Activated T-helper 1 cell treated with anti-CD3 and anti-CD28 coated beads, Interleukin-12 subunit alpha, Interleukin-12 subunit beta, Interleukin-2, Interleukin-4 antibody, amounts not matched to agents 30 ng/mL and 10 ng/mL and 1 ng/mL, durations not matched to agents 14 hours and 24 hours and 36 hours (primary cell): ENCODE results near the gene RAB3C. TPM values are rescaled to one million over a fixed set of nuclear protein-coding genes. Genes with fewer than 3 reads are reported as not detected.

Experiments
- DNase-seq: peaks from one replicate; pipeline ENCODE4 v3.0.0; 2021; ENCODE audit warnings: low spot score
- H3K27ac Mint-ChIP-seq: one replicate; pipeline ENCODE4 v1.8.0; 2021; ENCODE audit warnings: mild to moderate bottlenecking, mixed read lengths
- H3K27me3 Mint-ChIP-seq: one replicate; pipeline ENCODE4 v1.8.0; 2022; ENCODE audit warnings: mild to moderate bottlenecking, moderate library complexity, mixed read lengths; ENCODE audit not compliant: insufficient read depth
- H3K36me3 Mint-ChIP-seq: one replicate; pipeline ENCODE4 v1.8.0; 2021; ENCODE audit warnings: low read depth, mixed read lengths
- H3K4me1 Mint-ChIP-seq: one replicate; pipeline ENCODE4 v1.8.0; 2021; ENCODE audit warnings: low read depth, mixed read lengths
- H3K4me3 Mint-ChIP-seq: one replicate; pipeline ENCODE4 v1.8.0; 2021; ENCODE audit warnings: mild to moderate bottlenecking, moderate library complexity, mixed read lengths
- H3K9me3 Mint-ChIP-seq: one replicate; pipeline ENCODE4 v1.8.0; 2021; ENCODE audit warnings: mixed read lengths
- intact Hi-C: fragments of 100-400 bp; cut with micrococcal nuclease; formaldehyde crosslinking; loops from one replicate; pipeline ENCODE4 v1.15.1; 2024
- total RNA-seq: library from RNA; stranded (reverse); gene quantifications from 2 replicates; pipeline ENCODE4 v1.2.3, GENCODE V29; 2022

The RAB3C gene
- total RNA-seq, 1 donor from 2014 or later: not detected

DNA sequence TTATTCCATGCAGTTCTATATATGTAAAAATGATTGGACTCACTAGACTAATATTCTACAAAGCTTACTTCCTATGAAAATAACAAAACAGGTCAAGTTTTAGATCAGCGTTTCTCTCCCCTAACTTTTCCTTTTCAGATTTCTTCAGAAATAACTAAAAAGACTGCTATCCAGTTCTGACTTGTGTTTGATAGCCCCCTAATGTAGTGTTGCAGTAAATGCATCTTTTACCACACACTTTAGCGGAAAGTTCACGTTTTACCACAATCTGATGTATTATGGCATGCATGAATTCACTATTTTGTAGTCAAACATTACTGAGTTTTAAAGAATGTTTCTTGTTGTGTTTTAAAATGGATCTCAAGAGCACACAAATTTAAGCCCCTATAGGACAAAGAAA, 292.7 kb downstream of the RAB3C start:
- no peaks in the 10 kb centered on the region for H3K36me3 Mint-ChIP-seq
- no peak for DNase-seq
- H3K27ac Mint-ChIP-seq: no peak overlapping the region
- intact Hi-C loops: no loop called here
- H3K27me3 Mint-ChIP-seq: peaks cover 20% of the 10 kb centered on the region
- no peaks in the 10 kb centered on the region for H3K4me1 Mint-ChIP-seq
- no peak overlapping the region for H3K4me3 Mint-ChIP-seq
- no peaks in the 10 kb centered on the region for H3K9me3 Mint-ChIP-seq

DNA sequence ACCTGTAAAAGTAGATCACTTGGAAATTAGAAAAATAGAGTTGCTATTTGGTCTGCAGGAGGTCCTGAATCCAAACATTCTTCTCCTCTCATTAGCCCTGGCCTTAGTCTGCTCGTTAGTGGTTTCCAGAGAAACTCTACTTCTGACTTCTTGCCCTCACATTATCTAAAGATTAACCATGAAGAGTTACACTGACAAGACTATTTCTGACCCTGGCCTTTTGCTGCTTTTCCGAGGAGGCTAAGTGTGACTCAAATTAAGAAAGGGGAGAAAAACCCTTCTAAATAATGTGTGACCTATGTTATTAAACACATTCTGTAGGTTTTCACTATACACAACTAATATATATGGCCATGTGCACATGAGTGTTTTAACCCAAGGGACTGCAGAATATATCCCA, 302.4 kb downstream of the RAB3C start:
- Mint-ChIP-seq H3K4me1 (peaks cover 28% of the 10 kb centered on the region), H3K4me3 (no peak overlapping the region), H3K36me3 (no peaks in the 10 kb centered on the region), H3K9me3 (no peaks in the 10 kb centered on the region), H3K27ac (no peak overlapping the region), H3K27me3 (peaks cover 4% of the 10 kb centered on the region)
- DNase-seq: no peak
- intact Hi-C loops: loop anchor here (10.0 kb wide), 2 partner anchors 770 to 920 kb away; no protein-coding TSS in a partner anchor

DNA sequence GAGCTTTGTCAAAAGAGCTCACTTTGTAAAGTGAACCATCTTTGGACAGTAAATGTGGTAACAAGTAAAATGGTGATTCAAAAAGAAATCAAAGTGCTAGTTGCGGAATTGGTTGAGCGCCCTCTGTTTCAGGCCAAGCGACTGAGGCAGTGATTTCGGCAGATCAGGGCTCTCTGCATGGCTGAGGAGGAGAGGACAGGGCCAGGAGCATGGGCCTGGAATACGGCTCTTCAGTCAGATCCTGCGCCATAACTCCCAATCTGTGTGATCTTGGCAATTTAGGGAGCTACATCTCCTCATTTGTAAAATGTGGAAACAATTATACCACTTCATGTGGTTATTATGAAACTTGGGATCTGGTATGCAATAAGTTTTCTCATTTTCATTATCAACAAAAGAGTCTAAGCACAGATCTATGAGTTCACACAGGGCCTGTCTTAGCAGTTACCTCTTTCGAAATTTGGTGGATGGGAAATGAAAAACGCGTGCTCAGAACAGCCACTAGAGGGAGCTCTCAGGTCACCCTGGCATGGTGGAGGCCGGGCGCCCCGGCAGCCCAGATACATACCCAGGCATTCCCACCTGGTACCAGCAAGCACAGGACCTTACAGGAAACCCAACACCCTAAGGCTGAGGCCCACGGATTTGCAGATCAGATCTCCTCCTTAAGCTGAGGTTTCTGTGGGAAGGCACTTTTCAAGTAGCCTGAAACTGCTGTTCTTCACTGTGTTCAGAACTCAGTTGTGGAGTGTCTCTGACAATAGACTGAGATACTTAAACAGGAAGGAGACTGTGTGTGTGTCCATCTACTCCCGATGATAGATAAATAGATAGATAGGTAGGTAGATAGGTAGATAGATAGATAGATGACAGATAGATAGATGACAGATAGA, 303.7 kb downstream of the RAB3C start:
- H3K4me1 Mint-ChIP-seq: peaks cover 40% of the 10 kb centered on the region
- H3K9me3 Mint-ChIP-seq: no peaks in the 10 kb centered on the region
- DNase-seq: peak; percentile 58
- intact Hi-C loops: loop anchor here (1.0 to 10.0 kb wide), 11 partner anchors 80 to 918 kb away; no protein-coding TSS in a partner anchor
- H3K36me3 Mint-ChIP-seq: no peaks in the 10 kb centered on the region
- H3K27ac Mint-ChIP-seq: peak overlapping the region; percentile 87
- peak overlapping the region; percentile 49 for H3K4me3 Mint-ChIP-seq
- H3K27me3 Mint-ChIP-seq: peaks cover 9% of the 10 kb centered on the region

DNA sequence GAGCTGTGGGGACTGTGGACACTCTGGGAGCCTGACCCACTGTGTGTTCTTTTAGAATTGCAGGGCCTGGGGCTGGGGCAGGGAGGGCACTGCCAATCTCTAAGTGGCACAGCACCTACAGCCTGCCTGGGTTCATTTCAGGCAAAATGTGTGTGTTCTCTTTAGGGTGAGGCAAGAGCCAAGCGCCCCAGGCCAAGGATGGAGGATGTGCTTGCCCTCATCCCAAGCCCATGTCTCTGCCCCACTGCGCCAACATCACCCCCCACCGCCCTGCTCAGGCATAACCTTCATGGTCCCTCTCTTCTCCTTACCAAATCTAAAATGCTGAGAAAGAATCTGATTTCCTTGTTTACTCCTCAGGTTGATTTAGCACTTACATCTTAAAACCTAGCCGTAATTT, 304.4 kb downstream of the RAB3C start:
- DNase-seq: no peak
- Mint-ChIP-seq H3K4me1 (peaks cover 42% of the 10 kb centered on the region), H3K36me3 (no peaks in the 10 kb centered on the region), H3K9me3 (no peaks in the 10 kb centered on the region), H3K4me3 (peak overlapping the region; percentile 45), H3K27ac (peak overlapping the region; percentile 78), H3K27me3 (peaks cover 9% of the 10 kb centered on the region)
- intact Hi-C loops: loop anchor here (1.0 to 10.0 kb wide), 8 partner anchors 79 to 917 kb away; no protein-coding TSS in a partner anchor

DNA sequence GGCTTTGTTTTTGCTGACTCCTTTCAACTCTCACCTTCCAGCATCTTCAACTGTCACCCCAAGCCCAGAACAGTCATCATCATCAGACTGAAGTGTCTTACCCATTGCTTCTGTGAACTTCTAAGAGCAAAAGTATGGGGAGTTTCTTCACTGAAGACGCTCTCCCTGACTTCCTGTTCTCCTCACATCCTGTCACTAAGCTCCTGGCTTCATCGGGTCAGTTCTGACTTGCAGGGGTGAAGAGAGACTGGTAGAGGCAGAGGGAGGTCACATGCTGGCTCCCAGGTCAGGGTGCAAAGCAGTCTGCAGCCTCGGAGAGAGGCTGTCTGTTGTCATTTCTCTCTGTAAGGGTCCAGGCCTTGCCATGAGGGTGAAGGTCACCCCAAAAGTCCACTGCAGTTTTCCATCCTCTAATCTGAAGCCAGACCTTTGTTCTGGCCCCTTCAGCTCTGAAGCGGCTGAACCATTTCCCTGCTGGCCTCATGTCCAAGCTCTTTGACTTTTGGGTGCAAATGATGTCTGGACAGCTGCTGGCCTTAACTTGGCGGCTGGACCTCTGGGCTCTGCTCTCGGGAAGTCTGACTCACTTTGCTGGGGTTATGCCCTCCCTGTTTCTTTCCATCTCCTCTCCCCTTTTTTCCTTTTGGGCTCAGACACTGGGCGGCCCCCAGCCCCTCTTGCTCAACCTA, 305.0 kb downstream of the RAB3C start:
- peak overlapping the region; percentile 78 for H3K27ac Mint-ChIP-seq
- no peak for DNase-seq
- peaks cover 42% of the 10 kb centered on the region for H3K4me1 Mint-ChIP-seq
- H3K9me3 Mint-ChIP-seq: no peaks in the 10 kb centered on the region
- intact Hi-C loops: loop anchor here (1.0 to 10.0 kb wide), 8 partner anchors 78 to 917 kb away; no protein-coding TSS in a partner anchor
- peak overlapping the region; percentile 45 for H3K4me3 Mint-ChIP-seq
- H3K36me3 Mint-ChIP-seq: no peaks in the 10 kb centered on the region
- H3K27me3 Mint-ChIP-seq: peaks cover 8% of the 10 kb centered on the region

DNA sequence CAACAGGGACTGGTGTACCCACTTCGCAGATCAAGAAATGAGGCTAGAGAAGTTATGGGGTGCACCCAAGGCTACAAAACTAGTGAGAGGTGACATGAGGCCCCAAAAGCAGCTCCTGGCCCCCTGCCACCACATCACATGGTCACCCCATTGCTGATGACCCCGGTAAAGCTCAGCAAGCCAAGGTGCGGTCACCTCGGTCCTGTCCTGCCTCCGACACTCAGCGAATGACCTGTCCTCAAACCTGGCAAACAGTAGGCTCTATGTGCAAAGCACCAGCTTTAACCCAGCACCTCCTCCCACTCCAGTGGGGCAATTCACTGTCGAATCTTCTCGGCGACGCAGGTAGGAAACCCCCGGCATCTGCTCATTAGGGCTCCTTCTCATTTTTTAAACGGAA, 307.4 kb downstream of the RAB3C start:
- intact Hi-C loops: loop anchor here (2.0 kb wide), 1 partner anchor 45 kb away; no protein-coding TSS in a partner anchor

DNA sequence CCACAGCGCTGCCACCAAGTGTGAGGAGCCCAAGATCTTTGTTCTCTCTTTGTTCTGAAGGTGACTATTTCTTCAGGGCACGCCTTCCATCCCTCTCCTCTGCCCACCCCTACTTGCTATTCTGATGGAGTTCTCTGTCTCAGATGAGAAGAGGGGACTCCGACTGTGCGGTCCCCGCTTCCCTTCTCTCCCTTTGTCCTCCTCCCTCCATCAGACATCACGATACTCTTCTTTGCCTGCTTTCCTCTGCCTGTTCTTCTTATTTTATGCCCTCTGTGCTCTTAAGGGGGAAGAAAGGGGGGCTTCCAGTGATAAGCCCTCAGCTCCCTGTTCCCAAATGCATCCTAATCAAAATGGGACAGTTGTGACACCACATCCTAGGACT, 307.8 kb downstream of the RAB3C start:
- Mint-ChIP-seq H3K4me3 (no peak overlapping the region), H3K36me3 (no peaks in the 10 kb centered on the region), H3K9me3 (no peaks in the 10 kb centered on the region), H3K4me1 (peaks cover 42% of the 10 kb centered on the region), H3K27ac (peak overlapping the region; percentile 86), H3K27me3 (peaks cover 4% of the 10 kb centered on the region)
- no peak for DNase-seq
- intact Hi-C loops: loop anchor here (1.0 to 2.0 kb wide), 6 partner anchors 44 to 284 kb away; no protein-coding TSS in a partner anchor

More for the DNA sequence above, 307.4 kb downstream of the RAB3C start:
- no peaks in the 10 kb centered on the region for H3K36me3 Mint-ChIP-seq
- H3K27me3 Mint-ChIP-seq: peaks cover 4% of the 10 kb centered on the region
- H3K4me3 Mint-ChIP-seq: no peak overlapping the region
- no peak overlapping the region for H3K27ac Mint-ChIP-seq
- H3K9me3 Mint-ChIP-seq: no peaks in the 10 kb centered on the region
- no peak for DNase-seq
- peaks cover 42% of the 10 kb centered on the region for H3K4me1 Mint-ChIP-seq

DNA sequence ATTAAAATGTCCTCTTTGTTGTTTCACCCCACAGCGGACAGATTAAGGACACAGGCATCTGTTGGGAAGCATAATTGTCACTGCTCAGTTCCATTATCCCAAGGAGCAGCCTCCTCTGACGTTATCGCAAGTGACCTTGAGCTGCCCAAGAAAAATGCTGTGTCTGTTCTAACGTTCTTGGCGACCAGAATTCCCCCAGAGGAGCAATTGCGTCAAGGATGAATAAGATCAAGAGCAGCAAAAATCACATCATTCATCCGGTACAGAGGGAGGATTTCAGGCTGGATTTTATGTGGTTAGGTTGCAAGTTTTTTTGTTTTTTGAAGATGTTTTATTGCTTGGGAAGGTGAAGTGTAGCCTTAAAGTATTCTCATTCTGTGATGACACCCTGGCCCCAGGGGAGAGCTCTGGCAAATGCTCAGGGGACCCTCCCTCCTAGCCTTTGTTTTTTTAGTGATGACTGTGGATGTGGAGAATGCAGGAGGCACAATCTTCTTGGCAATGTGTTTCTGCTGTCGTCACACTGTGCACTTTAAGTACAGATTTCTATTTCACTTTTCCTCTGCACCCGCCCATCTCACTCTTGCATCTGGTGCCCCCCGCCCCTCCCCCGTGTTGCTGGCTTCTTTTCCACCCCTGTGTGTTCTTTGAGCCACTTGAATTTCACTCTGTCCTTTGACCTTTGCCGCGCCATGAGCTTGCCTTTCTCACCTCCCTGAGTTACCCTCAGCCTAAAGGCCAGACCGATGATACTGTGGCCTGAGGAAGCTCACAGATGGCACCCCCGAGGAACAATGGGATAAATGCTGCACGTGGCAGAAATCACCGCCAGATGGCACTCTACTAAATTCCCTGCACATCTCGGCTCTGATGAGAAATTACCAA, 308.5 kb downstream of the RAB3C start:
- H3K9me3 Mint-ChIP-seq: no peaks in the 10 kb centered on the region
- H3K27ac Mint-ChIP-seq: peak overlapping the region; percentile 86
- H3K27me3 Mint-ChIP-seq: peaks cover 4% of the 10 kb centered on the region
- H3K36me3 Mint-ChIP-seq: no peaks in the 10 kb centered on the region
- peaks cover 38% of the 10 kb centered on the region for H3K4me1 Mint-ChIP-seq
- DNase-seq: peak; percentile 30
- intact Hi-C loops: loop anchor here (1.0 to 2.0 kb wide), 6 partner anchors 43 to 283 kb away; no protein-coding TSS in a partner anchor
- H3K4me3 Mint-ChIP-seq: peak overlapping the region; percentile 72

DNA sequence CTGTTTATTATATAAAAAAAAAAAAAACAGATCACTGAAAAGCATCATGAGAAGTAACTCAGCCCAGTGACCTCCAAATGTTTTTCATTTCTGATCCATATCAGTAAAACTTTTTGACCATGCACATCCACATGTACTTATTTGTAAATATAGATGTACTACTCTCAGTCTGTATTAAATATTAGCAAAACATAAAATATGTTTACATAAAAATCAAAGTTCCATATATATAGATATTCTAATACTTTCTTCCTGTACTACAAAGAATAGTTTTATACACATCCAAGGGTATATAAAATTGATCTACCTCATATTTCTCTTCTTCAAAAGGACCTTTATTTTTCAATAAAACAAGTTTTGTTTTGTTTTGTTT, 309.1 kb downstream of the RAB3C start:
- peak overlapping the region; percentile 86 for H3K27ac Mint-ChIP-seq
- peaks cover 32% of the 10 kb centered on the region for H3K4me1 Mint-ChIP-seq
- H3K9me3 Mint-ChIP-seq: no peaks in the 10 kb centered on the region
- no peaks in the 10 kb centered on the region for H3K36me3 Mint-ChIP-seq
- DNase-seq: no peak
- H3K27me3 Mint-ChIP-seq: peaks cover 4% of the 10 kb centered on the region
- intact Hi-C loops: loop anchor here (1.0 to 2.0 kb wide), 6 partner anchors 43 to 282 kb away; no protein-coding TSS in a partner anchor
- H3K4me3 Mint-ChIP-seq: no peak overlapping the region

DNA sequence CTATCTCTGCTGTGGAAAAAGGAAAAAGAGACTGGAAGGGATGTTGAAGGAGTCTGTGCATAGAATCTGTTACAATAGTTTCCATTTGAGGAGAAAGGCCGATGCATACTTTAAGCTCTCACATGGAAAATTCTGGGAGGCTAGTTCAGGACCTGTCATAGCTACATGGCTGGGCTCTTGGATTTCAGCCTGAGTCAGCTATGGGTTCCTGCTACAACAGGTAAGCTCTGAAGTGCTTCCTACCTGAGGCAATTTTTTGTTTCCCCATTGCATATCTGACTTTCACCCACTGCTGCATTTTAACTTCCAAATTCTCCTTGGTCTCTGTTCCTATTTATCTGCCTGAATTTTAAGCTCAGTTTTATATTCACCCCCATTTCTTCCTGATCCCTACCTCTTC, 310.7 kb downstream of the RAB3C start:
- Mint-ChIP-seq H3K27me3 (peaks cover 4% of the 10 kb centered on the region), H3K36me3 (no peaks in the 10 kb centered on the region), H3K4me3 (no peak overlapping the region), H3K27ac (no peak overlapping the region), H3K4me1 (peaks cover 17% of the 10 kb centered on the region), H3K9me3 (no peaks in the 10 kb centered on the region)
- intact Hi-C loops: no loop called here
- no peak for DNase-seq

DNA sequence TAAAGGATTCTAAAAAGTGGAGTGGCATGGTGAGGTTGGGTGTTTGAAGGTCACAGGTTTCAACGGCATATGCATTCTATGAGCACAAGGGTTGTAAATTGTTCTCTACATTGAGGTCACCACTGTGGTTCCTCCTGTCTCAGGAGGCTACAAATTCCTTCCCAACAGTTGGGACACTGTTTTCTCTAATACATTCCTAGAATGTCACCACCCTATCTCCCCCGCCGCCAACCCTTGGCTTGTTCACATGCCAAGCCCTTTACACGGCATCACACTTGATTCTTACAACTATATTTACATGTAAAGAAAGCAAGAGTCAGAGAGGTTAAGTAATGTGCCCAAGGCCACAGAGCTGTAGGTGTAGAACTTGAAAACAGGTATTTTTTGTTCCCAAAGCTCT, 315.1 kb downstream of the RAB3C start:
- no peaks in the 10 kb centered on the region for H3K4me1 Mint-ChIP-seq
- intact Hi-C loops: no loop called here

DNA sequence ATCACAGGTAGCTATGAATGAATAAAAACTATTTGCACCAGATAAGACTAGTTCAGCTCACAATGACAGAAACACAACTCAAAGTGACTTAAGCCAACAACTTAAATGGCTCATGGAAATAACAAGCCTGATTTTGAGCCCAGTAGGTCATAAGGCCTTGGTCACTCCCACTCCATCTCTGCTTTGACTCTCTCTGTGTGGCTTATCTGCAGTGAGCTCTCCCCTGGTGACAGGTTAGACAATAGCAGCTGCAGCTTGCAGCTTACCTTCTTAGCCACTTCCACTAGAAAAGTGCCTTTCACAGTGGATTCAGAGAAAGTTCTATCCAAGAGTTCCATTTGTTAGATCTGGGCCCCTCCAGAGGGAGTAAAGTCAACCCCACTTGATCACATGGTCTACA, 315.7 kb downstream of the RAB3C start:
- Mint-ChIP-seq H3K4me3 (no peak overlapping the region), H3K36me3 (no peaks in the 10 kb centered on the region), H3K9me3 (no peaks in the 10 kb centered on the region), H3K27me3 (no peaks in the 10 kb centered on the region), H3K4me1 (no peaks in the 10 kb centered on the region), H3K27ac (no peak overlapping the region)
- DNase-seq: no peak
- intact Hi-C loops: no loop called here

More for the DNA sequence above, 315.1 kb downstream of the RAB3C start:
- Mint-ChIP-seq H3K27ac (no peak overlapping the region), H3K36me3 (no peaks in the 10 kb centered on the region), H3K27me3 (no peaks in the 10 kb centered on the region), H3K4me3 (no peak overlapping the region), H3K9me3 (no peaks in the 10 kb centered on the region)
- no peak for DNase-seq
